HG03565 (cell line): ENCODE data around the gene FBXO40.

Experiments
- ATAC-seq: cut with Tn5 transposase; IDR thresholded peaks from one replicate; pipeline ENCODE4 v1.9.1; 2021; ENCODE audit warnings: mild to moderate bottlenecking, moderate library complexity; ENCODE audit not compliant: unreplicated experiment

FBXO40 gene

GRCh38 chr3:121661376-121661775, 68.2 kb downstream of the FBXO40 start:
- ATAC-seq = no peak

DNA sequence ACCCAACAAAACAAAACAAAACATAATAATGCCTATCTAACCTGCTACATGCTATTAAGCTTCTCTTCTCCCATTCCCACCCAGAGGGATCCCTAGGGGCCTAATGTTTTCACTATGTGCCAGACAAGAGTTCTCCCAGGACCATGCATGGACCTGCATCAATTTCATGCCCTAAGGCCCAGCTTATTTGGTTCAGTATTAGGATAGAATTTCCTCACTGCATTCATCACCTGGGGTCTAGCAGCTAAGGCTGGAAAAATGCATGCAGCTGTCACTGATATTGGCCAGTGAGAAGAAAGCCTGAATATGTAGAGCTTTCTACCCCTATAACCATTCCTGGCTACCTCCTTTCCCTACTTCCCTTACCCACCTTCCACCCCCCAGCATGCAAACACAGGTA, 69.6 kb downstream of the FBXO40 start:
- ATAC-seq = no peak

DNA sequence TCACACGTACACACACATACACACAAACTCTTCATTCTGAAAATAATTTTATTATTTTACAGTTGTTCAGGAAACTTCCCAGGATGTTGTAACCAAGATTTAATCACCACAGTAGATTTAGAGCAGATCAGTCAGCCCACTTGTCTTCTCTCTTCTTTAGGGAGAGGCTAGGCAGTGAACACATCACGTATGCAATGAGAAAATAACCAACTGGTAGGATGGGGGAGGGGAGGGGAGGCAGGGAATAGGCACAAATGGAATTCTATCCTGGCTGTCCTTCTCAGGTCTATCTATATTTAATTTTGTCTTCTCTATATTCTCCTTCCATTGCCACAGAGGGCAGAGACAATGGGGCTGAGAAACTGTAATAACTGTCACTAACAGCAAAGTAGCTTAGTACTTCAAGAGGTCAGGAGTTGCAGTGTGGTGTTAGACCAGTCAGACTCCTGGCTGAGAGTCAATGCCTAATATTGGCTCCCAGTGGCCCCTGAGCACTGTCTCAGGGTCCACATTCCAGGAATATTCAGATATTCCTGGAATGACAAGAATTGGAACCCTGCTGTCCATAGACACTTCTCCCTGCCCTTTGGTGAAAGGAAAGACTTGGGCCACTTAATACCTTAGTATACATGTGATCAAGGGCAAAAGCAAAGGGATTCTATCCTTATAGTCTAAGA, 70.1 kb downstream of the FBXO40 start:
- no peak for ATAC-seq

GRCh38 chr3:121665488-121665887, 72.3 kb downstream of the FBXO40 start:
- no peak for ATAC-seq

- no peak for ATAC-seq
These were observed 74.2 kb downstream of the FBXO40 start for GRCh38 chr3:121667333-121667732.

- no peak for ATAC-seq
These were observed 77.5 kb downstream of the FBXO40 start for GRCh38 chr3:121670676-121671075.

DNA sequence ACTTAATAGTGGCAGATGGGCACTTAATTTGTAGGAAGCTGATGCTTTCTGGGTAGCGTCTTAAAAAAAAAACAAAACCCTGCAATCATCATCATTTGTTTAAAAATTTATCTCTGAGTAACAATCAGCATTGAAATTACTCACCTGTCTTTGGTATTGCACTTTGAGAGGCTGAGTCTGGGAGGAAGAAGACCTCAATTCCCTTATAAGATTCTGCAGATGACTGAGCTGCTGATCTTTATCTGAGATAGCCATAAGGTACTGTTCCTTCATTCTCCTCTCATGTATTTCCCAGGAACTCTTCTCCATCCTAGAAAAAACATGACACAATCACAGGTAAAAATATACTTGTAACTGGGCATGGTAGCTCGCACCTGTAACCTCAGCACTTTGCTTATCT, 84.0 kb downstream of the FBXO40 start:
- ATAC-seq = no peak
